A549 (cell line): ENCODE data around the gene JPH2.

Source experiments
- CTCF ChIP-seq: fragments of >200 bp; sonication (Bioruptor Twin); formaldehyde crosslinking; IDR thresholded peaks from 3 replicates; pipeline ENCODE4 v1.5.1; 2016
- POLR2A ChIP-seq: IDR thresholded peaks from 2 replicates; pipeline ENCODE4 v1.6.1; 2012; ENCODE audit warnings: mild to moderate bottlenecking, low read length
- RFX5 ChIP-seq: fragments of 450-650 bp; IDR thresholded peaks from 2 replicates; pipeline ENCODE4 v1.7.1; 2014; ENCODE audit warnings: antibody characterized with exemption, mild to moderate bottlenecking, moderate library complexity
- RNF2 ChIP-seq: fragments of 200-600 bp; sonication (generic); IDR thresholded peaks from 2 replicates; pipeline ENCODE4 v1.6.1; 2016; ENCODE audit warnings: low read depth, mild to moderate bottlenecking, antibody characterized with exemption, moderate library complexity, borderline replicate concordance
- SREBF2 ChIP-seq: fragments of 450-650 bp; IDR thresholded peaks from 2 replicates; pipeline ENCODE4 v1.6.1; 2014; ENCODE audit warnings: mild to moderate bottlenecking, moderate library complexity
- USF2 ChIP-seq: fragments of 450-650 bp; IDR thresholded peaks from 2 replicates; pipeline ENCODE4 v1.6.1; 2014; ENCODE audit warnings: antibody characterized with exemption

- no peak for TF ChIP-seq RFX5
- TF ChIP-seq RNF2 = no peak
- no peak for TF ChIP-seq SREBF2
- no peak for TF ChIP-seq USF2
- no peak for TF ChIP-seq POLR2A
- no peak for TF ChIP-seq CTCF
Measured at GRCh38 chr20:44115181-44115580, 71.8 kb downstream of the JPH2 start.
